GM18858 (cell line): ENCODE data around the gene DNASE1L3.
A peak's percentile ranks its signal among the peaks of the same experiment; 100 is the strongest.
"Not testable (repeated sequence)": the region's sequence is repeated elsewhere in the genome, so short reads cannot be mapped to it uniquely, and the experiment has no call there.

Experiments used
- ATAC-seq: cut with Tn5 transposase; IDR thresholded peaks from one replicate; pipeline ENCODE4 v1.9.1; 2021; ENCODE audit not compliant: unreplicated experiment

The DNASE1L3 gene

GRCh38 chr3:58236527-58237237 lies 25.9 kb upstream of the DNASE1L3 start:
- no peak for ATAC-seq

GRCh38 chr3:58235970-58236369 lies 25.2 kb upstream of the DNASE1L3 start:
- no peak for ATAC-seq

- ATAC-seq: no peak
Measured at GRCh38 chr3:58234516-58234931, 23.8 kb upstream of the DNASE1L3 start.

GRCh38 chr3:58231666-58232065 lies 20.9 kb upstream of the DNASE1L3 start:
- ATAC-seq: no peak

GRCh38 chr3:58230876-58231552 lies 20.2 kb upstream of the DNASE1L3 start:
- ATAC-seq: no peak

GRCh38 chr3:58227933-58228332 lies 17.2 kb upstream of the DNASE1L3 start:
- ATAC-seq: not testable (repeated sequence)

GRCh38 chr3:58223855-58224254 lies 13.1 kb upstream of the DNASE1L3 start:
- ATAC-seq: no peak

- no peak for ATAC-seq
Measured at GRCh38 chr3:58222161-58222724, 11.5 kb upstream of the DNASE1L3 start.

GRCh38 chr3:58218904-58219303 lies 8.1 kb upstream of the DNASE1L3 start:
- ATAC-seq: no peak

GRCh38 chr3:58217209-58217811 lies 6.5 kb upstream of the DNASE1L3 start:
- ATAC-seq: peak; percentile 22

- ATAC-seq: no peak
Measured at GRCh38 chr3:58216496-58217195, 5.9 kb upstream of the DNASE1L3 start.

- peak; percentile 3 for ATAC-seq
Measured at GRCh38 chr3:58215317-58216025, 4.7 kb upstream of the DNASE1L3 start.

- peak; percentile 66 for ATAC-seq
Measured at GRCh38 chr3:58214484-58215316, 3.9 kb upstream of the DNASE1L3 start.

- no peak for ATAC-seq
Measured at GRCh38 chr3:58209933-58210332, 839 bp downstream of the DNASE1L3 start.

GRCh38 chr3:58207954-58208353 lies 2.8 kb downstream of the DNASE1L3 start:
- no peak for ATAC-seq

- ATAC-seq: no peak
Measured at GRCh38 chr3:58206406-58207011, 4.3 kb downstream of the DNASE1L3 start.

- ATAC-seq: no peak
Measured at GRCh38 chr3:58205981-58206380, 4.8 kb downstream of the DNASE1L3 start.

GRCh38 chr3:58204720-58205119 lies 6.1 kb downstream of the DNASE1L3 start:
- no peak for ATAC-seq

GRCh38 chr3:58203541-58203940 lies 7.2 kb downstream of the DNASE1L3 start:
- ATAC-seq: no peak
